ENCODE measurements around the gene VAV2.

DNA sequence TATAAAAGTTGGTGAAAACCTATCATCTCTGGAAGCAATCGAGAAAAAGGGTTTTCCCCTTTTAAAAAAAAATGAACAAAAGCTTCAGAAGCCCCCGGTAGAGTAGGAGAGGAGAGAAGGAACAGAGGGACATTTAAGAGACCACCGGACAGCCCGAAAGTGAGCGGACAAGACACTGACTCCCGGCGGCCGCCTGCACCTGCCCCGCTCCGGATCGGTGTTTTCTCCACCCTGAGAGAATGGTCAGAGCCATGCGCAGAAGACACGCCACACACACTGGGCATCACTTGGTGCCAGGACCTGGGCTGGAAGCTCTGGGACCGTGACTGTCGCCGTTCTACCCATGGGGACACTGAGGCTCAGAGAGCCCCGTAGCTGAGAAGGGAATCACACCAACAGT lies 192.4 kb downstream of the VAV2 start:
- TF ChIP-seq POLR2AphosphoS5 (IDR thresholded peaks at IDR 0.05) (no peak), POLR2A (IDR thresholded peaks at IDR 0.05; ENCODE audit: low read depth) (no peak), EP300 (IDR thresholded peaks at IDR 0.05) (no peak)
- TF ChIP-seq, protein P1, sequence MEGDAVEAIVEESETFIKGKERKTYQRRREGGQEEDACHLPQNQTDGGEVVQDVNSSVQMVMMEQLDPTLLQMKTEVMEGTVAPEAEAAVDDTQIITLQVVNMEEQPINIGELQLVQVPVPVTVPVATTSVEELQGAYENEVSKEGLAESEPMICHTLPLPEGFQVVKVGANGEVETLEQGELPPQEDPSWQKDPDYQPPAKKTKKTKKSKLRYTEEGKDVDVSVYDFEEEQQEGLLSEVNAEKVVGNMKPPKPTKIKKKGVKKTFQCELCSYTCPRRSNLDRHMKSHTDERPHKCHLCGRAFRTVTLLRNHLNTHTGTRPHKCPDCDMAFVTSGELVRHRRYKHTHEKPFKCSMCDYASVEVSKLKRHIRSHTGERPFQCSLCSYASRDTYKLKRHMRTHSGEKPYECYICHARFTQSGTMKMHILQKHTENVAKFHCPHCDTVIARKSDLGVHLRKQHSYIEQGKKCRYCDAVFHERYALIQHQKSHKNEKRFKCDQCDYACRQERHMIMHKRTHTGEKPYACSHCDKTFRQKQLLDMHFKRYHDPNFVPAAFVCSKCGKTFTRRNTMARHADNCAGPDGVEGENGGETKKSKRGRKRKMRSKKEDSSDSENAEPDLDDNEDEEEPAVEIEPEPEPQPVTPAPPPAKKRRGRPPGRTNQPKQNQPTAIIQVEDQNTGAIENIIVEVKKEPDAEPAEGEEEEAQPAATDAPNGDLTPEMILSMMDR (IDR thresholded peaks at IDR 0.05), result no peak

All from esophagus muscularis mucosa (tissue), 4 donors.